ENCODE measurements around the gene SECISBP2.
A peak's percentile ranks its signal among the peaks of the same experiment; 100 is the strongest.

Gene SECISBP2

DNA sequence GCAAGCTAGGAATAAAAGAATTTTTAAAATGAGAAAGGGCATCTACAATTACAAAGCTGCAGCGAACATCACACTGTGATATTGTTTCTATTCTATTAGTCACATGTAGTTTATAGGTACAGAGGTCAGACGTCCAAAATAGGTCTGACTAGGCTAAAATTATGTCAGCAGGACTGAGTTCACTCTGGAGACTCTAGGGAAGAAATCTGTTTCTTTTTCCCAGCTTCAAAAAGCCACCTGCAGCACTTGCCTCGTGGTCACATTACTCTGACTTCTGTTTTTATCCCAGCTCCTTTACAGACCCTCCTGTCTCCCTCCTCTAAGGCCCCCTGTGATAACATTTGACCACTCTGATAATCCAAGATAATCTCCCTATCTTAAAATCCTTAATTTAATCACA, 12.4 kb upstream of the SECISBP2 start:
- no peak for DNase-seq
- H3K27me3 ChIP-seq = no peaks in the 10 kb centered on the region
- H3K36me3 ChIP-seq = no peaks in the 10 kb centered on the region
- TF ChIP-seq, protein P1, sequence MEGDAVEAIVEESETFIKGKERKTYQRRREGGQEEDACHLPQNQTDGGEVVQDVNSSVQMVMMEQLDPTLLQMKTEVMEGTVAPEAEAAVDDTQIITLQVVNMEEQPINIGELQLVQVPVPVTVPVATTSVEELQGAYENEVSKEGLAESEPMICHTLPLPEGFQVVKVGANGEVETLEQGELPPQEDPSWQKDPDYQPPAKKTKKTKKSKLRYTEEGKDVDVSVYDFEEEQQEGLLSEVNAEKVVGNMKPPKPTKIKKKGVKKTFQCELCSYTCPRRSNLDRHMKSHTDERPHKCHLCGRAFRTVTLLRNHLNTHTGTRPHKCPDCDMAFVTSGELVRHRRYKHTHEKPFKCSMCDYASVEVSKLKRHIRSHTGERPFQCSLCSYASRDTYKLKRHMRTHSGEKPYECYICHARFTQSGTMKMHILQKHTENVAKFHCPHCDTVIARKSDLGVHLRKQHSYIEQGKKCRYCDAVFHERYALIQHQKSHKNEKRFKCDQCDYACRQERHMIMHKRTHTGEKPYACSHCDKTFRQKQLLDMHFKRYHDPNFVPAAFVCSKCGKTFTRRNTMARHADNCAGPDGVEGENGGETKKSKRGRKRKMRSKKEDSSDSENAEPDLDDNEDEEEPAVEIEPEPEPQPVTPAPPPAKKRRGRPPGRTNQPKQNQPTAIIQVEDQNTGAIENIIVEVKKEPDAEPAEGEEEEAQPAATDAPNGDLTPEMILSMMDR (IDR thresholded peaks at IDR 0.05; ENCODE audit: low read depth, low read length) = no peak
- no peaks in the 10 kb centered on the region; the same call in 1 of the 2 replicates for H3K9me3 ChIP-seq
- H3K4me3 ChIP-seq (ENCODE audit: low read depth, low read length) = no peak overlapping the region
- no peaks in the 10 kb centered on the region for H3K4me1 ChIP-seq

DNA sequence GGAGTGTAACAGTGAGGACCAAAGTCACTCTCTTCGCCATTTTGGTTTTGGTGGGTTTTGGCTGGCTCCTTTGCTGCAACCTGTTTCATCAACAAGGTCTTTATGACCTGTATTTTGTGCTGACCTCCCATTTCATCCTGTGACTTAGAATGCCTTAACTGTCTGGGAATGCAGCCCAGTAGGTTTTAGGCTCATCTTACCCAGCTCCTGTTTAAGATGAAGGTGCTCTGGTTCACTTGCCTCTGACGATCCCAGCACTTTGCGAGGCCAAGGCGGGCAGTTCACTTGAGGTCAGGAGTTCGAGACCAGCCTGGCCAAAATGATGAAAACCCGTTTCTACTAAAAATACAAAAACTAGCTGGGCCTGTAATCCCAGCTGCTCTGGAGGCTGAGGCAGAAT, 9.1 kb upstream of the SECISBP2 start:
- no peaks in the 10 kb centered on the region for H3K27me3 ChIP-seq
- H3K36me3 ChIP-seq = peaks cover 13% of the 10 kb centered on the region
- TF ChIP-seq, protein P1 (IDR thresholded peaks at IDR 0.05; ENCODE audit: low read depth, low read length) = no peak
- no peaks in the 10 kb centered on the region for H3K4me1 ChIP-seq
- no peak overlapping the region for H3K4me3 ChIP-seq (ENCODE audit: low read depth, low read length)
- H3K9me3 ChIP-seq = no peaks in the 10 kb centered on the region; the same call in 1 of the 2 replicates
- DNase-seq = no peak

DNA sequence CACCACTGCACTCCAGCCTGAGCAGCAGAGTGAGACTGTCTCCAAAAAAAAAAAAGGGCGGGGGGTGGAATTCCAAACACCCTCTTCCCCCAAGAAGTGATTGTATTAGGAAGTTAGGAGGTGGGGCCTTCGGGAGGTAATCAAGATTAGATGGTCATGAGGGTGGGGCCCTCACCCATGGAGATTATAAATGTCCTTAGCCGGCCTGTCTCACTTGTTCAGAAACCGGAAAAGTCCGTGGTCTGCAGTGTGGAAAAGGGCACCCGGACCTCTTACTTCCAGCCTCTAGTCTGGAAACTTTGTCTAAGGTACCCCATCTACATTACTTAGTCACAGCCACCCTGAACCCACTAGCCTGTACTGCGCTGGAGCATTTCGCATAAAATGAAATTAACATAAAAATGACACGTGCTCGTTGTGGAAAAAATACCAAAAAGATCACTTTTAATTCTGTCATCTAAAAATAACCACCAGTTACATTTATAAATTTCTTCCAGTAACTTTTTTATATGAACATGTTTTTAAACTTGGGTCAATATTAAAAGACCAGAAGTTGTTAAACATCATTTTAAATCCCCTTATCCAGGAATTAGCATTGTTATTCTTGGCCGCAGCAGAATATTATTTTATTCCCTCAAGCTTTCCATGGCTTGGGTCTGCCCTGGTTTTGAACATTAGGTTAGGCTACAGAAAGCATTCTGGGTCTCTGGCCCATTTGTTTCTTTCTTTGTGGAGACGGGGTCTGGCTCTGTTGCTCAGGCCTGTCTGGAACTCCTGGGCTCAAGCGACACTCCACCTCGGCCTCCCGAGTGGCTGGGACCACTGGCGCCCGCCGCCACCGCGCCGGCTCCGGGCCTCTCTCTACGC, 8.5 kb upstream of the SECISBP2 start:
- TF ChIP-seq, protein P1 (IDR thresholded peaks at IDR 0.05; ENCODE audit: low read depth, low read length) = no peak
- no peak for DNase-seq
- peaks cover 19% of the 10 kb centered on the region for H3K36me3 ChIP-seq

DNA sequence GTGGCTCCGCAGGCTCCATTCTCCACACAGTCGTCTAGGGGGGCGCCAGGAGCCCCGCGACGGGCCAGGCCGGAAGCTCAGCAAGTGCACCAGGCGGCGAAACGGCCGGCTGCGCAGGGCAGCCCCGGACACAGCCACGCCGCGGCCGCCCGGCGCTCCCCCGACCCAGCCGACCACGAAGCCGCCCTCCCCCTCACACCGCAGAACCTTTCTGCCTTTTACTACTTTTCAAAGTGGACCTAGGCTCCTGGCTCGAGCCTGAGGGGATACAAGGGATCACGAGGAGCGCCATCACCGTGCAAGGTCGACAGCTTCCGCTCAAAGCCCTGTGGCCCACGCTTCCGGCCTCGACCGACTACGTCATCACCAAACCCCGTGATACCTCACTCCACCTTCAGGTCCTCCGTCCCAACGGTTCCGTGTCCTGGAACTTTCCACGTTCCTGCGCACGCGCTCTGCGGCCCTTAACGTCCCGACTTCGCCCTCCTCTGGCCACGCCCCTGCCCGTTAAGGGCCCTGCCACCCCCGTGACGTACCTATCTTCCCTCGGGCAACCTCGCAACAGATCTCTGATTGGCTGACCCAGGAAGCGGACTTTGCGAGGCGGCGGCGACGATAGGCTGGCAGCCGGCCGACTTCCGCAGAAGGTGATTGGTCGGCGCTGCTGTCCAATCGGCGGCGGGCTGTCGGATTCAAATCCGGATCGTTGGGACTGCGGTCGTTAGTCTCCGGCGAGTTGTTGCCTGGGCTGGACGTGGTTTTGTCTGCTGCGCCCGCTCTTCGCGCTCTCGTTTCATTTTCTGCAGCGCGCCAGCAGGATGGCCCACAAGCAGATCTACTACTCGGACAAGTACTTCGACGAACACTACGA, 7.6 kb upstream of the SECISBP2 start, which contains the start of gene CKS2:
TSS of gene CKS2 (plus strand) at position 721 of the 871 bp plus-strand sequence. CDS start at position 819, 98 bp downstream.
- Histone ChIP-seq H3K36me3 (peaks cover 25% of the 10 kb centered on the region), H3K9me3 (no peaks in the 10 kb centered on the region), H3K4me1 (no peaks in the 10 kb centered on the region), H3K4me3 (ENCODE audit: low read depth, low read length) (peak within 1 kb of the TSS; percentile 74), H3K27me3 (no peaks in the 10 kb centered on the region)
- peak; percentile 100 for DNase-seq
- TF ChIP-seq, protein P1 (IDR thresholded peaks at IDR 0.05; ENCODE audit: low read depth, low read length) = no peak

More for the DNA sequence above, 8.5 kb upstream of the SECISBP2 start:
- peak overlapping the region; percentile 67 for H3K4me3 ChIP-seq (ENCODE audit: low read depth, low read length)
- H3K9me3 ChIP-seq = no peaks in the 10 kb centered on the region
- no peaks in the 10 kb centered on the region for H3K27me3 ChIP-seq
- H3K4me1 ChIP-seq = no peaks in the 10 kb centered on the region

DNA sequence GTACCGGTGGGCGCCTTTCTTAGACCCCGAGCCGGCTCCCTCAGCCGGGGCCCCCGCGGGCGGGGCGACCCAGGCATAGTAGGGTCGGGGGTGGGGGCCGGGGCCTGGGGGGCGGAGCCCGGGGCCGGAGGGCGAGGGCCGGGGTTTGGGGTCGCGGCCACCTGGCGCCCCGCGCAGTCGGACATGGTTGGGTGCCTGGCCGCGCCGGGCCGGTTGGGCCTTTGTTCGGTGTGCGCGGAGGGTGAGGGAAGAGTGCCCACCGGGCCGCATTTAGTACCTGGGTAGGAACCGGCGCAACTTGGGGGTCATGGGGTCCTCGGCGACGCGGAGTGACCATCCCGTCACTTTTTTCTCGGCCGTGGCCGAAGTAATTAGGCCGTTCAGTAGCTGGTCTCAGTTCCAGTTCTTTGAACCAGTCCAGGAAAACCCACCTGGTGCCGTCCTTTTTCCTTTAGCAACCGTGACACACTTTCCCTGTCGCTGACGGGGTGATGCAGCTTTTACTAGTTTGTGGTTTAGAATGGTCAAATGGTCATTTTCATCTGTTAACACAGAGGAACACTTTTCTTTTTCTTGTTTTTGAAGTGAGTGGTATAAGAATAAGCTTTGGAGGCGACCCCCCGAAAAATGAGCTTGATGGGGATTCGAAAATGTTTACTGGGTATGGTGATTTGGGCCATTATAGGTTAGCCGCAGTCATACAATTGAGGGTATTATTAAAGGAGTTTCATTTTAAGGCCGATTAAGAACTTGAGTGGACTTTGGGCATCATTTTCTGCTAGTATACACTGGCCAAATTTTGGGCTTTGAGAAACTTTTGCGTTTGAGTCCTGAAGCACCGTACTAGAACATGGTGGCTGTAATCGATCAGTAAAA, 6.7 kb upstream of the SECISBP2 start:
- TF ChIP-seq, protein P1 (IDR thresholded peaks at IDR 0.05; ENCODE audit: low read depth, low read length) = no peak
- Histone ChIP-seq H3K9me3 (no peaks in the 10 kb centered on the region), H3K36me3 (peaks cover 34% of the 10 kb centered on the region), H3K27me3 (no peaks in the 10 kb centered on the region), H3K4me1 (no peaks in the 10 kb centered on the region), H3K4me3 (ENCODE audit: low read depth, low read length) (peak overlapping the region; percentile 74)
- DNase-seq = no peak

Measured in BE2C (cell line).